K562 (cell line): ENCODE results near the gene POLR1D. TPM values are rescaled to one million over a fixed set of nuclear protein-coding genes. Genes with fewer than 3 reads are reported as not detected.

Experiments
- ATAC-seq: fragments of 200-7000 bp; cut with Tn5 transposase; 3 replicates; pipeline ENCODE4 v1.9.1; 2020; ENCODE audit warnings: moderate library complexity
- BruUV-seq: library from RNA; stranded (reverse); fragments of 400-500 nt; replicated peaks from 2 replicates; lab custom pipeline; 2021; lab: Mats Ljungman, UMichigan
- CTCF ChIA-PET: fragments of 300-600 bp; formaldehyde crosslinking; extraction: SDS; loops from one replicate; lab custom pipeline; 2021; ENCODE audit warnings: low intra/inter-chr PET ratio; lab: Yijun Ruan, JAX
- POLR2A ChIA-PET: fragments of 300-600, 350-650 bp; sonication (Branson Sonifier 250); formaldehyde crosslinking; extraction: SDS; loops from one replicate; lab custom pipeline; 2021; ENCODE audit warnings: antibody characterized with exemption, inconsistent platforms; lab: Yijun Ruan, JAX
- DNase-seq, 4 experiments: peaks; one replicate each; pipeline versions ENCODE4 v3.0.0 to v3.0.0-alpha.2; 2011 to 2018; ENCODE audit warnings: low spot score in 3 of 4, mixed read lengths in 3 of 4; ENCODE audit errors: extremely low read depth in 1 of 4
- FAIRE-seq: peaks from 2 replicates; lab custom pipeline; 2011; peaks lifted over from hg19 to GRCh38; lab: Jason Lieb, UNC
- H2AFZ ChIP-seq: 2 replicates; pipeline ENCODE4 v1.6.0; 2011; ENCODE audit warnings: low read depth, low read length, control low read depth, inconsistent platforms
- H3K27ac ChIP-seq: fragments of 200-600 bp; 3 replicates; pipeline ENCODE4 v1.8.0; 2011; ENCODE audit warnings: low read depth, mild to moderate bottlenecking, control low read depth, inconsistent platforms, low read length, moderate library complexity, mixed read lengths; ENCODE audit errors: extremely low read depth
- H3K27me3 ChIP-seq, 2 experiments: fragments of 300-600 bp in 1 of 2; 2 replicates in 1 of 2; 3 replicates in 1 of 2; pipeline versions ENCODE4 v1.6.0 to v1.8.0; 2011; ENCODE audit warnings: inconsistent platforms in 2 of 2, low read length in 2 of 2, mild to moderate bottlenecking in 1 of 2, mixed read lengths in 1 of 2, moderate library complexity in 1 of 2; ENCODE audit not compliant: control insufficient read depth in 2 of 2, insufficient read depth in 2 of 2
- H3K36me3 ChIP-seq: fragments of 300-600 bp; 3 replicates; pipeline ENCODE4 v1.8.0; 2011; ENCODE audit warnings: mild to moderate bottlenecking, low read length, inconsistent platforms; ENCODE audit not compliant: control insufficient read depth, insufficient read depth
- H3K4me1 ChIP-seq, 2 experiments: fragments of 200-600 bp in 1 of 2; replicated peaks in 1 of 2; 2 replicates in 1 of 2; 3 replicates in 1 of 2; pipeline versions ENCODE4 v1.5.1 to v1.8.0; 2011; ENCODE audit warnings: inconsistent platforms in 2 of 2, low read length in 2 of 2, mild to moderate bottlenecking in 1 of 2, mixed read lengths in 1 of 2, moderate library complexity in 1 of 2; ENCODE audit not compliant: control insufficient read depth in 2 of 2, insufficient read depth in 2 of 2
- H3K4me2 ChIP-seq: 2 replicates; pipeline ENCODE4 v1.6.1; 2011; ENCODE audit warnings: low read length, control low read depth, inconsistent platforms, mixed read lengths; ENCODE audit not compliant: insufficient read depth
- H3K4me3 ChIP-seq: fragments of 200-600 bp; sonication (generic), shearing (Covaris generic); 2 replicates; pipeline ENCODE4 v1.5.1; 2016; ENCODE audit warnings: control low read depth, inconsistent platforms
- H3K79me2 ChIP-seq: fragments of 200-600 bp; 3 replicates; pipeline ENCODE4 v1.8.0; 2011; ENCODE audit warnings: low read length, inconsistent platforms; ENCODE audit not compliant: control insufficient read depth, insufficient read depth
- H3K9ac ChIP-seq, 2 experiments: 2 replicates each; pipeline versions ENCODE4 v1.6.0 to v1.6.1; 2011; ENCODE audit warnings: low read depth in 2 of 2, low read length in 2 of 2, control low read depth in 1 of 2, inconsistent platforms in 1 of 2, mild to moderate bottlenecking in 1 of 2, mixed read lengths in 1 of 2; ENCODE audit not compliant: insufficient read depth in 1 of 2
- H3K9me1 ChIP-seq: one replicate; pipeline ENCODE4 v1.6.0; 2011; ENCODE audit warnings: inconsistent platforms, mild to moderate bottlenecking, low read length, moderate library complexity; ENCODE audit not compliant: control insufficient read depth, insufficient read depth
- H3K9me3 ChIP-seq: replicated peaks from 2 replicates; pipeline ENCODE4 v1.5.1; 2011; ENCODE audit warnings: low read depth, low read length, inconsistent platforms; ENCODE audit not compliant: control insufficient read depth, insufficient read depth
- H4K20me1 ChIP-seq: replicated peaks from 2 replicates; pipeline ENCODE4 v1.6.1; 2011; ENCODE audit warnings: low read length, inconsistent platforms, mixed read lengths; ENCODE audit not compliant: control insufficient read depth, insufficient read depth
- BRF1 ChIP-seq: IDR thresholded peaks from 3 replicates; pipeline ENCODE4 v1.6.1; 2011; ENCODE audit warnings: borderline replicate concordance, mild to moderate bottlenecking; ENCODE audit not compliant: insufficient read length; ENCODE audit errors: extremely low read depth
- KLF6 ChIP-seq: fragments of 250-450 bp; sonication (Bioruptor Pico); IDR thresholded peaks from 2 replicates; pipeline ENCODE4 v1.4.0; 2020; ENCODE audit warnings: mild to moderate bottlenecking, moderate library complexity, borderline replicate concordance
- LCOR ChIP-seq: sonication (generic); formaldehyde crosslinking; IDR thresholded peaks from 2 replicates; pipeline ENCODE4 v1.8.0; 2022; ENCODE audit warnings: mild to moderate bottlenecking, missing genetic modification reagents
- NFXL1 ChIP-seq: fragments of 450-650 bp; formaldehyde crosslinking; IDR thresholded peaks from 2 replicates; pipeline ENCODE4 v1.4.0; 2021; ENCODE audit warnings: mild to moderate bottlenecking
- TAF7 ChIP-seq: fragments of 450-650 bp; IDR thresholded peaks from 2 replicates; pipeline ENCODE4 v1.6.1; 2016; ENCODE audit warnings: missing genetic modification characterization, missing compliant biosample characterization
- VEZF1 ChIP-seq: fragments of 200-800 bp; sonication (Bioruptor generic); IDR thresholded peaks from 2 replicates; pipeline ENCODE4 v1.6.1; 2017; ENCODE audit warnings: missing genetic modification characterization, missing compliant biosample characterization
- WGBS: fragments of 100-300 bp; shearing (Covaris generic); methylation state at CpG from one replicate; pipeline ENCODE4 v1.1.6; 2016; ENCODE audit warnings: low coverage, mixed read lengths; ENCODE audit not compliant: insufficient coverage; ENCODE audit errors: missing lambda C conversion rate; 5-methylcytosine and 5-hydroxymethylcytosine counted together
- in situ Hi-C: fragments of 300-500 bp; cut with MboI; formaldehyde crosslinking; loops from 4 replicates; pipeline ENCODE4 v1.15.0; 2018; ENCODE audit warnings: inconsistent platforms, mixed read lengths
- intact Hi-C: fragments of 100-400 bp; cut with micrococcal nuclease; formaldehyde crosslinking; loops from 2 replicates; pipeline ENCODE4 v1.14.2; 2022
- polyA plus RNA-seq, 8 experiments: library from polyadenylated mRNA; depleted of rRNA in 4 of 8; stranded (reverse) in 5 of 8; unstranded in 3 of 8; fragments of >200 nt; fragmentation: Nextera tagmentation in 2 of 8; fragmentation: Illumina TruSeq in 1 of 8; extraction: Ambion mirVana in 2 of 8; extraction: Trizol in 1 of 8; gene quantifications; 2 replicates each; pipeline versions ENCODE4 v1.2.1 to v1.2.3, GENCODE V29; 2011 to 2014; ENCODE audit warnings: inconsistent platforms in 1 of 8, missing spikeins in 1 of 8
- total RNA-seq, 7 experiments: library from RNA; depleted of rRNA in 6 of 7; stranded (reverse); fragments of >200 nt in 6 of 7; fragmentation: Illumina TruSeq in 2 of 7; extraction: Trizol in 2 of 7; gene quantifications; 2 replicates each; pipeline versions ENCODE4 v1.2.1 to v1.2.3, GENCODE V29; 2011 to 2021; ENCODE audit warnings: low replicate concordance in 1 of 7

POLR1D gene
- total and polyA plus RNA-seq, 9 of the 15 experiments (the other 6 are each of a cell fraction or from before 2014, with no cell fraction given): 107 to 188 (median 145) TPM

GRCh38 chr13:27670861-27671260, 49.2 kb downstream of the POLR1D start:
- no peak for TF ChIP-seq TAF7 (tag)
- no peak for TF ChIP-seq KLF6
- TF ChIP-seq NFXL1 (CRISPR knock-in tag): no peak
- no peak for TF ChIP-seq LCOR
- TF ChIP-seq VEZF1 (CRISPR knock-in tag): no peak
- no peak for TF ChIP-seq BRF1
- Histone ChIP-seq H3K9me1 (no peaks in the 10 kb centered on the region), H3K4me2 (no peak overlapping the region), H3K9ac (no peak overlapping the region), H3K4me1 (peaks cover 4 to 10% of the 10 kb centered on the region in 2 experiments; a peak in 4 of 5 replicates), H4K20me1 (no peaks in the 10 kb centered on the region), H3K79me2 (no peaks in the 10 kb centered on the region), H3K36me3 (peaks cover 1% of the 10 kb centered on the region; the same call in 1 of the 3 replicates), H3K9me3 (no peaks in the 10 kb centered on the region), H3K27ac (no peak overlapping the region), H3K4me3 (no peak overlapping the region), H2AFZ (no peak overlapping the region), H3K27me3 (no peaks in the 10 kb centered on the region)
- 0% methylated on average over 1 of the region's 1 CpG for WGBS
- ChIA-PET CTCF (no interaction called here), POLR2A (no interaction called here)
- no TSS peak for BruUV-seq
- no peak for DNase-seq
- in situ Hi-C loops: no loop called here
- FAIRE-seq: no peak
- intact Hi-C loops: no loop called here
- no peak for ATAC-seq
